A549 (cell line): ENCODE measurements around the gene N4BP2.

Experiments used
- CHD2 ChIP-seq: fragments of 150-350 bp; IDR thresholded peaks from 2 replicates; pipeline ENCODE4 v1.6.1; 2014; ENCODE audit warnings: low read length; ENCODE audit not compliant: partially characterized antibody
- POLR2AphosphoS2 ChIP-seq: conservative IDR thresholded peaks from 2 replicates; pipeline ENCODE4 v1.6.1; 2012; ENCODE audit warnings: low read length, improper control_type of control experiment, inconsistent platforms

- TF ChIP-seq CHD2 (no peak), POLR2AphosphoS2 (no peak)
Measured at GRCh38 chr4:40065010-40065409, 8.4 kb downstream of the N4BP2 start.
